GM18499 (cell line): ENCODE results near the gene ZNF285.
"Not testable (repeated sequence)": the region's sequence is repeated elsewhere in the genome, so short reads cannot be mapped to it uniquely, and the experiment has no call there.

ENCODE experiments used
- ATAC-seq: cut with Tn5 transposase; IDR thresholded peaks from one replicate; pipeline ENCODE4 v1.9.1; 2021; ENCODE audit warnings: moderate number of reproducible peaks; ENCODE audit not compliant: insufficient read depth, unreplicated experiment

ZNF285 gene

GRCh38 chr19:44401139-44402115 lies at the start of gene ZNF285:
Gene ZNF285 (minus strand): TSS chr19:44401608. CDS start chr19:44397213, 4,395 bp downstream.
- no peak for ATAC-seq

GRCh38 chr19:44447916-44448674 lies 46.7 kb upstream of the ZNF285 start, which contains the start of gene ZNF229:
Gene ZNF229 (minus strand): TSS chr19:44448472. CDS start chr19:44442847, 5,625 bp downstream.
- no peak for ATAC-seq

- ATAC-seq, result no peak
These were observed 37.0 kb upstream of the ZNF285 start for GRCh38 chr19:44438441-44438840.

- no peak for ATAC-seq
These were observed 34.0 kb upstream of the ZNF285 start for GRCh38 chr19:44435441-44435840.

GRCh38 chr19:44430956-44431355 lies 29.5 kb upstream of the ZNF285 start:
- no peak for ATAC-seq

GRCh38 chr19:44415553-44415952 lies 14.1 kb upstream of the ZNF285 start:
- not testable (repeated sequence) for ATAC-seq

- not testable (repeated sequence) for ATAC-seq
These were observed 12.1 kb downstream of the ZNF285 start for GRCh38 chr19:44389268-44389667.

GRCh38 chr19:44374789-44375188 lies 26.6 kb downstream of the ZNF285 start:
- ATAC-seq, result no peak

GRCh38 chr19:44371815-44372480 lies 29.5 kb downstream of the ZNF285 start:
- no peak for ATAC-seq

- ATAC-seq, result no peak
These were observed 34.4 kb downstream of the ZNF285 start for GRCh38 chr19:44367024-44367423.

- no peak for ATAC-seq
These were observed 44.9 kb downstream of the ZNF285 start, which contains the start of gene ZNF112 for GRCh38 chr19:44356383-44357111. Gene ZNF112 (minus strand): TSS chr19:44356680. CDS start chr19:44340539, 16,141 bp downstream.

- ATAC-seq, result no peak
These were observed 54.9 kb downstream of the ZNF285 start for GRCh38 chr19:44346556-44346955.

GRCh38 chr19:44345959-44346358 lies 55.4 kb downstream of the ZNF285 start:
- ATAC-seq, result no peak

GRCh38 chr19:44344255-44344654 lies 57.2 kb downstream of the ZNF285 start:
- no peak for ATAC-seq

- no peak for ATAC-seq
These were observed 59.6 kb downstream of the ZNF285 start for GRCh38 chr19:44341794-44342193.

GRCh38 chr19:44334639-44335038 lies 66.8 kb downstream of the ZNF285 start:
- not testable (repeated sequence) for ATAC-seq
